HepG2 (cell line): ENCODE measurements around the gene NOL12. TPM values are rescaled to one million over a fixed set of nuclear protein-coding genes. Genes with fewer than 3 reads are reported as not detected.

Experiments used
- DNMT3B ChIP-seq: conservative IDR thresholded peaks from 2 replicates; pipeline ENCODE4 v1.6.1; 2016; ENCODE audit warnings: missing biosample characterization, control low read depth
- EZH2 ChIP-seq: conservative IDR thresholded peaks from 2 replicates; pipeline ENCODE4 v1.6.1; 2012; ENCODE audit warnings: mild to moderate bottlenecking, low read depth, low read length, moderate library complexity
- KDM2A ChIP-seq: sonication (generic); formaldehyde crosslinking; IDR thresholded peaks from 2 replicates; pipeline ENCODE4 v1.4.0; 2020; ENCODE audit warnings: low read depth, missing genetic modification reagents, borderline replicate concordance
- MTA3 ChIP-seq: sonication (generic); formaldehyde crosslinking; IDR thresholded peaks from 2 replicates; pipeline ENCODE4 v1.4.0; 2020; ENCODE audit warnings: missing genetic modification reagents
- RBM39 ChIP-seq: fragments of 200-400 bp; formaldehyde crosslinking; IDR thresholded peaks from one replicate; pipeline ENCODE4 v1.6.1; 2018; ENCODE audit warnings: antibody characterized with exemption, mild to moderate bottlenecking, low read depth, low read length; ENCODE audit not compliant: poor library complexity, severe bottlenecking
- RXRB ChIP-seq: IDR thresholded peaks from 2 replicates; pipeline ENCODE4 v1.6.1; 2016; ENCODE audit warnings: borderline replicate concordance, missing genetic modification reagents, missing compliant biosample characterization
- TOE1 ChIP-seq: sonication (generic); formaldehyde crosslinking; IDR thresholded peaks from 2 replicates; pipeline ENCODE4 v1.4.0; 2020; ENCODE audit warnings: mild to moderate bottlenecking, missing genetic modification reagents
- ZEB1 ChIP-seq: IDR thresholded peaks from 2 replicates; pipeline ENCODE4 v1.6.1; 2012; ENCODE audit warnings: mild to moderate bottlenecking, low read depth, inconsistent platforms; ENCODE audit not compliant: insufficient replicate concordance
- ZNF30 ChIP-seq: sonication (generic); formaldehyde crosslinking; IDR thresholded peaks from 2 replicates; pipeline ENCODE4 v1.5.0; 2020; ENCODE audit warnings: mild to moderate bottlenecking, missing genetic modification reagents
- ZNF326 ChIP-seq: sonication (generic); formaldehyde crosslinking; IDR thresholded peaks from 2 replicates; pipeline ENCODE4 v1.4.0; 2020; ENCODE audit warnings: missing genetic modification reagents, borderline replicate concordance
- ZNF564 ChIP-seq: sonication (generic); formaldehyde crosslinking; IDR thresholded peaks from 2 replicates; pipeline ENCODE4 v1.8.1; 2023; ENCODE audit warnings: mild to moderate bottlenecking, missing genetic modification reagents
- ZNF687 ChIP-seq: sonication (generic); formaldehyde crosslinking; IDR thresholded peaks from 2 replicates; pipeline ENCODE4 v1.5.1; 2020; ENCODE audit warnings: mild to moderate bottlenecking, missing genetic modification reagents, moderate library complexity
- polyA plus RNA-seq, 8 experiments: library from polyadenylated mRNA; depleted of rRNA in 3 of 8; stranded (reverse) in 7 of 8; unstranded in 1 of 8; fragments of >200 nt; fragmentation: Illumina TruSeq in 4 of 8; extraction: Trizol in 4 of 8; gene quantifications; 2 replicates each; pipeline versions ENCODE4 v1.2.1 to v1.2.3, GENCODE V29; 2011 to 2016; ENCODE audit warnings: low read depth in 4 of 8, missing spikeins in 1 of 8, mixed read lengths in 1 of 8; ENCODE audit not compliant: insufficient read depth in 1 of 8
- total RNA-seq, 5 experiments: library from RNA; depleted of rRNA; stranded (reverse); fragments of >200 nt; fragmentation: Illumina TruSeq; extraction: Trizol; gene quantifications; 2 replicates each; pipeline ENCODE4 v1.2.3, GENCODE V29; 2016; ENCODE audit warnings: low read depth in 1 of 5
- TF ChIP-seq, protein P1 (sequence below): IDR thresholded peaks from 2 replicates; pipeline ENCODE4 v1.4.0; 2020; ENCODE audit warnings: mild to moderate bottlenecking, missing genetic modification reagents
- TF ChIP-seq, protein P2 (sequence below): sonication (generic); formaldehyde crosslinking; IDR thresholded peaks from 2 replicates; pipeline ENCODE4 v1.4.0; 2020; ENCODE audit warnings: mild to moderate bottlenecking, missing genetic modification reagents

Gene NOL12
- total and polyA plus RNA-seq, 2 of the 13 experiments (the other 11 are each of a cell fraction or from before 2014, with no cell fraction given) = 14.3 to 31.4 TPM

GRCh38 chr22:37741312-37741795, 55.2 kb downstream of the NOL12 start (continued):
- no peak; the same call in 1 of the 2 replicates for TF ChIP-seq ZNF687
- TF ChIP-seq TOE1 (CRISPR knock-in tag) = no peak
- peak; percentile 40; the same call in 1 of the 2 replicates for TF ChIP-seq RXRB (CRISPR knock-in tag)
- no peak for TF ChIP-seq ZNF326 (CRISPR knock-in tag)
- no peak for TF ChIP-seq ZNF30 (CRISPR knock-in tag)
- no peak for TF ChIP-seq MTA3 (CRISPR knock-in tag)
- no peak for TF ChIP-seq KDM2A (CRISPR knock-in tag)
- no peak for TF ChIP-seq RBM39
- TF ChIP-seq, protein P1, sequence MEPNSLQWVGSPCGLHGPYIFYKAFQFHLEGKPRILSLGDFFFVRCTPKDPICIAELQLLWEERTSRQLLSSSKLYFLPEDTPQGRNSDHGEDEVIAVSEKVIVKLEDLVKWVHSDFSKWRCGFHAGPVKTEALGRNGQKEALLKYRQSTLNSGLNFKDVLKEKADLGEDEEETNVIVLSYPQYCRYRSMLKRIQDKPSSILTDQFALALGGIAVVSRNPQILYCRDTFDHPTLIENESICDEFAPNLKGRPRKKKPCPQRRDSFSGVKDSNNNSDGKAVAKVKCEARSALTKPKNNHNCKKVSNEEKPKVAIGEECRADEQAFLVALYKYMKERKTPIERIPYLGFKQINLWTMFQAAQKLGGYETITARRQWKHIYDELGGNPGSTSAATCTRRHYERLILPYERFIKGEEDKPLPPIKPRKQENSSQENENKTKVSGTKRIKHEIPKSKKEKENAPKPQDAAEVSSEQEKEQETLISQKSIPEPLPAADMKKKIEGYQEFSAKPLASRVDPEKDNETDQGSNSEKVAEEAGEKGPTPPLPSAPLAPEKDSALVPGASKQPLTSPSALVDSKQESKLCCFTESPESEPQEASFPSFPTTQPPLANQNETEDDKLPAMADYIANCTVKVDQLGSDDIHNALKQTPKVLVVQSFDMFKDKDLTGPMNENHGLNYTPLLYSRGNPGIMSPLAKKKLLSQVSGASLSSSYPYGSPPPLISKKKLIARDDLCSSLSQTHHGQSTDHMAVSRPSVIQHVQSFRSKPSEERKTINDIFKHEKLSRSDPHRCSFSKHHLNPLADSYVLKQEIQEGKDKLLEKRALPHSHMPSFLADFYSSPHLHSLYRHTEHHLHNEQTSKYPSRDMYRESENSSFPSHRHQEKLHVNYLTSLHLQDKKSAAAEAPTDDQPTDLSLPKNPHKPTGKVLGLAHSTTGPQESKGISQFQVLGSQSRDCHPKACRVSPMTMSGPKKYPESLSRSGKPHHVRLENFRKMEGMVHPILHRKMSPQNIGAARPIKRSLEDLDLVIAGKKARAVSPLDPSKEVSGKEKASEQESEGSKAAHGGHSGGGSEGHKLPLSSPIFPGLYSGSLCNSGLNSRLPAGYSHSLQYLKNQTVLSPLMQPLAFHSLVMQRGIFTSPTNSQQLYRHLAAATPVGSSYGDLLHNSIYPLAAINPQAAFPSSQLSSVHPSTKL (CRISPR knock-in tag) = peak; percentile 47; the same call in 1 of the 2 replicates
- TF ChIP-seq EZH2 = no peak
- no peak for TF ChIP-seq ZNF564 (CRISPR knock-in tag)
- TF ChIP-seq, protein P2, sequence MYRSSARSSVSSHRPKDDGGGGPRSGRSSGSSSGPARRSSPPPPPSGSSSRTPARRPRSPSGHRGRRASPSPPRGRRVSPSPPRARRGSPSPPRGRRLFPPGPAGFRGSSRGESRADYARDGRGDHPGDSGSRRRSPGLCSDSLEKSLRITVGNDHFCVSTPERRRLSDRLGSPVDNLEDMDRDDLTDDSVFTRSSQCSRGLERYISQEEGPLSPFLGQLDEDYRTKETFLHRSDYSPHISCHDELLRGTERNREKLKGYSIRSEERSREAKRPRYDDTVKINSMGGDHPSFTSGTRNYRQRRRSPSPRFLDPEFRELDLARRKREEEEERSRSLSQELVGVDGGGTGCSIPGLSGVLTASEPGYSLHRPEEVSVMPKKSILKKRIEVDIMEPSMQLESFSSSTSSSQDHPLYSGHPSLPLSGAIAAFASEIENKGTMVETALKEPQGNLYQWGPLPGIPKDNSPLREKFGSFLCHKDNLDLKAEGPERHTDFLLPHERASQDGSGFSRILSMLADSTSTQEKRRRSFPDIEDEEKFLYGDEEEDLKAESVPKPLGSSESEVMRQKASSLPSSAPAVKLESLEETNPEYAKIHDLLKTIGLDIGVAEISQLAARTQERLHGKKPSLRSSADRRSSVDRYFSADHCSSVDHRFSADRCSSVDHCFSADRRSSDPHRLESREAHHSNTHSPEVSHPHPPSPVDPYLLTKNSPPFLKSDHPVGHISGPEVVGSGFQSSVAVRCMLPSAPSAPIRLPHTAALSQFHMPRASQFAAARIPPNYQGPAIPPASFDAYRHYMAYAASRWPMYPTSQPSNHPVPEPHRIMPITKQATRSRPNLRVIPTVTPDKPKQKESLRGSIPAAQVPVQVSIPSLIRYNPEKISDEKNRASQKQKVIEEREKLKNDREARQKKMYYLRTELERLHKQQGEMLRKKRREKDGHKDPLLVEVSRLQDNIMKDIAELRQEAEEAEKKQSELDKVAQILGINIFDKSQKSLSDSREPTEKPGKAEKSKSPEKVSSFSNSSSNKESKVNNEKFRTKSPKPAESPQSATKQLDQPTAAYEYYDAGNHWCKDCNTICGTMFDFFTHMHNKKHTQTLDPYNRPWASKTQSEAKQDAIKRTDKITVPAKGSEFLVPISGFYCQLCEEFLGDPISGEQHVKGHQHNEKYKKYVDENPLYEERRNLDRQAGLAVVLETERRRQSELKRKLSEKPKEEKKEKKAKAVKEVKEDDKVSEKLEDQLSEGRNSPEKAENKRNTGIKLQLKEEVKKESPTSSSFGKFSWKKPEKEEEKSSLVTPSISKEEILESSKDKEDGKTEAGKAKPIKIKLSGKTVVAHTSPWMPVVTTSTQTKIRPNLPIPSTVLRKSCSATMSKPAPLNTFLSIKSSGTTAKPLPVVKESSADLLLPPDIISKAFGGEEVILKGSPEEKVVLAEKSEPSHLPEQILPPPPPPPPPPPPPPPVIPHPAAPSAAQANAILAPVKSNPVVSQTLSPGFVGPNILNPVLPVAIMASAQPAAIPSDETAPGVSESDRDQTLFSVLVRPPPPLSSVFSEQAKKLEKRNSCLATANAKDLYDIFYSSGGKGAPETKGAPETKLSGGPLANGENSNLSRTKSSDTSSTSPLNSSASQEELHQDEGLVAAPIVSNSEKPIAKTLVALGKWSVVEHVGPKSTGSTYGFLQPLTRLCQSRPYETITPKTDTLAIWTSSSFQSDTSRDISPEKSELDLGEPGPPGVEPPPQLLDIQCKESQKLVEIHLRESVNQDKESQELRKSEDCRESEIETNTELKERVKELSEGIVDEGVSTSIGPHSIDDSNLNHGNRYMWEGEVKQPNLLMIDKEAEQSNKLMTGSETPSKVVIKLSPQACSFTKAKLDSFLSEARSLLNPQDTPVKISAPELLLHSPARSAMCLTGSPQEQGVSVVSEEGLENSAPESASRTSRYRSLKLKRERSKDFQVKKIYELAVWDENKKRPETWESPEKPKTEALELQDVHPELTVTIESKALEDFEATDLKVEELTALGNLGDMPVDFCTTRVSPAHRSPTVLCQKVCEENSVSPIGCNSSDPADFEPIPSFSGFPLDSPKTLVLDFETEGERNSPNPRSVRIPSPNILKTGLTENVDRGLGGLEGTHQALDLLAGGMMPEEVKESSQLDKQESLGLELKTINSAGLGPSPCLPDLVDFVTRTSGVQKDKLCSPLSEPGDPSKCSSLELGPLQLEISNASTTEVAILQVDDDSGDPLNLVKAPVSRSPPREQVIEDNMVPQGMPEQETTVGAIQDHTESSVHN (CRISPR knock-in tag) = no peak
- TF ChIP-seq DNMT3B (CRISPR knock-in tag) = no peak
- TF ChIP-seq ZEB1 = no peak
